ENCODE measurements around the gene NRCAM.
A peak's percentile ranks its signal among the peaks of the same experiment; 100 is the strongest.

The NRCAM gene

DNA sequence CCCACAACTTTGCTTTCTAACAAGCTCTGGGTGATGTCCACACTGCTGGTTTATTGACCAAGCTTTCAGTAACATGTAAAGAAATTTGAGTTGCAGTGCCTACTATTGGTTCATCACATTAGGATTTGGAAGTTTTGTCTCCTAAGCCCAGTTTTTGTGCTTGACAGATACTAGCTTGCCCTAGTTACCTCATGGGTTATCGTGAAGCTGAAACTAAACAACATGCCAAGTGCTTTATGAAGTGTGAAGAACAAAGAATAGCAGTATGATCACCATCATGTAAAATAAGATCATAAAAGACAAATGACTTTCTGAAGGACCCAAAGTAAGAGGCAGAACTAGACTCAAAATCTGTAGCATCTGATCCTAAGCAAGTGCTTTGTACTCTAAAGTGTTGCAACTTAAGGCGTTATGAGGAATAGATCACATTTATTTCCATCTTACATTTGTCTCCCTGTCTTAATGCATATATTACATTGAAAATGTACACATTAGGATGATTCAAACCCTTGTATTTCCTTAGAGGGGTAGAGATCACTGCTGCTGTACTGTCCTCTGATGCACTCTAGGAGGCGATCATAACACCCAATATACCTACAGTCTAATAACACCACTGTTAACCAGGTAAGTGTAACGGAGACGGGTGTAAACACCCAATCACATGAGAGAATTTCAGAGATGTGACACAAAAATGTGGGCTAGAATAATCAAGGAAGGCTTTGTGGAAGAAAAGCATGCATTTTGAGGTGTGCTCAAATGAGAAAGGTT lies 71.3 kb downstream of the NRCAM start:
- TF ChIP-seq, protein P1, sequence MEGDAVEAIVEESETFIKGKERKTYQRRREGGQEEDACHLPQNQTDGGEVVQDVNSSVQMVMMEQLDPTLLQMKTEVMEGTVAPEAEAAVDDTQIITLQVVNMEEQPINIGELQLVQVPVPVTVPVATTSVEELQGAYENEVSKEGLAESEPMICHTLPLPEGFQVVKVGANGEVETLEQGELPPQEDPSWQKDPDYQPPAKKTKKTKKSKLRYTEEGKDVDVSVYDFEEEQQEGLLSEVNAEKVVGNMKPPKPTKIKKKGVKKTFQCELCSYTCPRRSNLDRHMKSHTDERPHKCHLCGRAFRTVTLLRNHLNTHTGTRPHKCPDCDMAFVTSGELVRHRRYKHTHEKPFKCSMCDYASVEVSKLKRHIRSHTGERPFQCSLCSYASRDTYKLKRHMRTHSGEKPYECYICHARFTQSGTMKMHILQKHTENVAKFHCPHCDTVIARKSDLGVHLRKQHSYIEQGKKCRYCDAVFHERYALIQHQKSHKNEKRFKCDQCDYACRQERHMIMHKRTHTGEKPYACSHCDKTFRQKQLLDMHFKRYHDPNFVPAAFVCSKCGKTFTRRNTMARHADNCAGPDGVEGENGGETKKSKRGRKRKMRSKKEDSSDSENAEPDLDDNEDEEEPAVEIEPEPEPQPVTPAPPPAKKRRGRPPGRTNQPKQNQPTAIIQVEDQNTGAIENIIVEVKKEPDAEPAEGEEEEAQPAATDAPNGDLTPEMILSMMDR (IDR thresholded peaks at IDR 0.05; ENCODE audit: low read depth, low read length) = peak; percentile 27; the same call in 1 of the 2 replicates
- H3K4me3 ChIP-seq (ENCODE audit: low read depth, low read length) = no peak overlapping the region
- H3K27ac ChIP-seq = no peak overlapping the region
- DNase-seq = no peak
- H3K36me3 ChIP-seq = no peaks in the 10 kb centered on the region
- no peaks in the 10 kb centered on the region for H3K27me3 ChIP-seq (ENCODE audit: insufficient read depth, low read depth, severe bottlenecking)
- no peaks in the 10 kb centered on the region for H3K9me3 ChIP-seq (ENCODE audit: severe bottlenecking)

DNA sequence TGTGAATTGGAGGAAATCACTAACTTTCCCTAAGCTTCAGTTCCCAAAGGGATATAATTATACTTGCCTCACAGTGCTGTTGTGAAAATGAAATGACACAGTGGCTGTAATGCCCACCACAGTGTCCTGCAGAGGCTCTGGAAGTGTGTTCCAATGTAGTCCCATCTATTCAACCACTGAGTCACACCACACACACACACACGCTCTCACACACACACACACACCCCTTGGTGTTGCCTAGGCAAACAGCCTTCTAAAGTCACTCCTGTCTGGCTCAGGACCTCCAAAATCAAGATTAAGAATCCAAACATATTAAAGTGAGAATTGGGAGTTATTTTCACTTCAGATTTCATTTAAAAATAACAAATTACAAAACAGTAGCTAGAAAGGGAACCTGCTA lies 73.3 kb downstream of the NRCAM start:
- Histone ChIP-seq H3K27me3 (ENCODE audit: insufficient read depth, low read depth, severe bottlenecking) (no peaks in the 10 kb centered on the region), H3K36me3 (no peaks in the 10 kb centered on the region), H3K27ac (no peak overlapping the region), H3K9me3 (ENCODE audit: severe bottlenecking) (no peaks in the 10 kb centered on the region), H3K4me3 (ENCODE audit: low read depth, low read length) (no peak overlapping the region)
- no peak for DNase-seq
- TF ChIP-seq, protein P1 (IDR thresholded peaks at IDR 0.05; ENCODE audit: low read depth, low read length) = no peak

DNA sequence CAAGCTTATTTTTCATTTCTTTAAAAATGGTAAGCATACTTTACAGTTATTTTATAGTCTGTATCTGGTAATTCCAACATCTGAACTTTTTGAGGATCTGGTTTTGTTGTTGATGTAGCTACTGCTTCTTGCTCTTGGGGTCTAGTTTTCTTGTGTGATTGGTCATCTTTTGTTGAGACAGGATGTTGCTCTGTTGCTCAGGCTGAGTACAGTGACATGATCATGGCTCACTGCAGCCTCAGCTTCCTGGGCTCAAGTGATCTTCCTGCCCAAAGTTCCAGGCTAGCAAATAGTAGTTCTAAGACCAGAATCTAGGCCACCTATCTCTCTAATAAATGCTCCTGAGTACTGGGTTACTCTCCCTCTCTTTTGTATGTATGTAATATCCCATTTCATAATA lies 75.7 kb downstream of the NRCAM start:
- no peaks in the 10 kb centered on the region for H3K36me3 ChIP-seq
- no peaks in the 10 kb centered on the region for H3K9me3 ChIP-seq (ENCODE audit: severe bottlenecking)
- TF ChIP-seq, protein P1 (IDR thresholded peaks at IDR 0.05; ENCODE audit: low read depth, low read length) = no peak
- no peak overlapping the region for H3K4me3 ChIP-seq (ENCODE audit: low read depth, low read length)
- no peaks in the 10 kb centered on the region for H3K27me3 ChIP-seq (ENCODE audit: insufficient read depth, low read depth, severe bottlenecking)
- DNase-seq = no peak
- H3K27ac ChIP-seq = no peak overlapping the region

DNA sequence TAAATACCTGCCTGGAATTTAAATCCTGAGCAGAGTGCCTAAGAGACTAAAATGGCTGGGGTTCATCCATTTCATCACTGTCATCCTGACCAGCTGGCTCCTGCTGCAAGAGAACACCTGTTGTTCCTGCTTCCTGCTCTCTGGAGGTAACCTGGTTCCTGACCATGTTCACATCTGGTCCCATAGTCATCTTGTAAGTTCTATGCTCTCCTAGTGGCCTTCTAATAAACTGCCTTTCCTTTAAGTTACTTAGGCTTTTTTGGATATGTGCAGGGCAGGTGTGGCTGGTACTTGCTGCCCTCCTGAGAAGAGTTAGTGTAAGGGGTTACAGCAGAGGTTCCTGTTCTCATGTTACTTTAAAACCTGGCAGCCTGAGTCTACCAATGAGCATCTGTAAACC lies 80.0 kb downstream of the NRCAM start:
- peak; percentile 10 for DNase-seq
- Histone ChIP-seq H3K9me3 (ENCODE audit: severe bottlenecking) (no peaks in the 10 kb centered on the region), H3K27ac (no peak overlapping the region), H3K27me3 (ENCODE audit: insufficient read depth, low read depth, severe bottlenecking) (no peaks in the 10 kb centered on the region), H3K4me3 (ENCODE audit: low read depth, low read length) (no peak overlapping the region), H3K36me3 (no peaks in the 10 kb centered on the region)
- TF ChIP-seq, protein P1 (IDR thresholded peaks at IDR 0.05; ENCODE audit: low read depth, low read length) = no peak

DNA sequence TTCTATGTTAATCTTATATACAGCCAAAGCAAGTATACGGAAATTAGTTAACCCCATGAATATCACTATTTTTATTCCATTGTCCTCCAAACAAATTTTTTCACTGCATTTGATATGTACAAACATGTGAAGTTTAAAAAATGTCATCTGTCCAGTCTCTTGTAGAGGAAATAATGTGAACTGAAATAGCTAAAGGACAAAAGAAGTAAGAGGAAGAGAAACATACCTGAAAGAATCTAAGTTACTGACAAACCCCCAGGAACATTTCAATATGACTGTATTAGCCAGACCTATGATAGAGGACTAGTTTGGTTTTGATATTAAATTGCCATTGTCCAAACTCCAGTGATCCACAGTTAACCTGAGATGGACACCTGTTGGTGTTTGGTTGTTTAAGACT lies 80.6 kb downstream of the NRCAM start:
- no peaks in the 10 kb centered on the region for H3K27me3 ChIP-seq (ENCODE audit: insufficient read depth, low read depth, severe bottlenecking)
- DNase-seq = no peak
- H3K36me3 ChIP-seq = no peaks in the 10 kb centered on the region
- H3K9me3 ChIP-seq (ENCODE audit: severe bottlenecking) = no peaks in the 10 kb centered on the region
- no peak overlapping the region for H3K4me3 ChIP-seq (ENCODE audit: low read depth, low read length)
- TF ChIP-seq, protein P1 (IDR thresholded peaks at IDR 0.05; ENCODE audit: low read depth, low read length) = no peak
- H3K27ac ChIP-seq = no peak overlapping the region

DNA sequence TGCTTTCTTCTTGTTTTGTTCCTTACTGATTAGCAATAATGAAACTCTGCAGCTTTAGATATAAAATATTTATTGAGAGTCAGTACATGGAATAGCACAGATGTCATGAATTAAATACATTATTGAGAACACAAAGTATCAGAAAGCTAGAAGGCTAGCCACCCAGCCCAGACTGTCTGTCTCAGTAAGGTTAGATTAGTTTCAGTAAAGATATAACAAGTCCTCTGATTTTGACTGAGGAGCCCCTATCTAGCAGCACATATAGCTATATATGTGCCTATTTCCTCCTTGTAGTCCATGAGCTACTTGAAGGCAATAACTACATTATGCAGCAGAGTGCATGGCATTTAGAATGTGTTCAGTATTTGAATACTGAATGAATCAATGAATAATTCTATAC lies 81.3 kb downstream of the NRCAM start:
- H3K27ac ChIP-seq = no peak overlapping the region
- TF ChIP-seq, protein P1 (IDR thresholded peaks at IDR 0.05; ENCODE audit: low read depth, low read length) = no peak
- H3K27me3 ChIP-seq (ENCODE audit: insufficient read depth, low read depth, severe bottlenecking) = no peaks in the 10 kb centered on the region
- no peaks in the 10 kb centered on the region for H3K36me3 ChIP-seq
- H3K9me3 ChIP-seq (ENCODE audit: severe bottlenecking) = no peaks in the 10 kb centered on the region
- H3K4me3 ChIP-seq (ENCODE audit: low read depth, low read length) = no peak overlapping the region
- no peak for DNase-seq

Measured in WERI-Rb-1 (cell line).